GM19324 (cell line): ENCODE measurements around the gene NKX2-2.

Experiments
- ATAC-seq: cut with Tn5 transposase; IDR thresholded peaks from one replicate; pipeline ENCODE4 v1.9.1; 2021; ENCODE audit warnings: mild to moderate bottlenecking, moderate library complexity; ENCODE audit not compliant: unreplicated experiment, low FRiP score

NKX2-2 gene

GRCh38 chr20:21522481-21523280, 8.8 kb upstream of the NKX2-2 start:
- ATAC-seq: no peak

GRCh38 chr20:21521596-21522480, 8.0 kb upstream of the NKX2-2 start:
- ATAC-seq: no peak

DNA sequence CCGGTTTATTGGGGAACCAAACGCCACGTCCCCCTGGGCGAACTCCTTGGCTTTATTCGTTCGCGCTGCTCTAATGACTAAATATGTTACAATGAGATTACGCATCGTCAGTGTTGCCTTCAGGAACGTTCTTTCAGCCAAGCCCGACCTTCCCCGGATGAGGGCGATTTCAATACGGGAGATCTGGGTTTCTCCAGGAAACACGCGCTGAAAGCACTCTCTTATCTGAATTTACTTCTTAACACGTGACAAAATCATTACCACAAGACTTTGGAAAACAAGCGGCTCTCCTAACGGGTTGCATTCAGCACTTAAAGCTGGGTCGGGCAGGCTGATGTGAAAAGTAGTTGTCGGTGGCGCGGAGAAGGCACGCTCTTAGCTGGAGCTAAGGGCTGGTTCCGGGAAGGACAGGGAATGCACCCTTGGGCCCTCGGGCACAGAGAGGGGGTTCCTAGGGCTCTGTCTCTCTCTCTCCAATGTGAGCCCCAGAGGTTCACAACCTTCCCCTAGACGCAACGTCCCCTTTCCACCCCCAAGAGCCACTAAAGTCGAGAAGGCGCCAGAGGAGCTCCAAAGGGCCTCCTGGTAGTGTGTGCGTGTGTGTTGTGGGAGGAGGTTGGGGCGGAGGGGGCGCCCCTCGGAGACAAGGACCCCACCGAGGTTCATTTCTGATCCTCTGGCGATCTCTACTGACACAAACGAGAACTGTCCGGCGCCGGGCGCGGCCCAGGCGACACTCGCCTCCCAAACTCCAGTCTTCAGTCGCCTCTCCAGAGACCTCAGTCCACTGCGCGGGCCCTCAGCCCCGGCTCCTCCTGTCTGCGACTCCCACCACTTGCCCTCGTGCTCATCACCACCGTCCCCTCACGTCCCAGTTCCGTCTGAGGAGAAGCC, 7.1 kb upstream of the NKX2-2 start:
- ATAC-seq: no peak

DNA sequence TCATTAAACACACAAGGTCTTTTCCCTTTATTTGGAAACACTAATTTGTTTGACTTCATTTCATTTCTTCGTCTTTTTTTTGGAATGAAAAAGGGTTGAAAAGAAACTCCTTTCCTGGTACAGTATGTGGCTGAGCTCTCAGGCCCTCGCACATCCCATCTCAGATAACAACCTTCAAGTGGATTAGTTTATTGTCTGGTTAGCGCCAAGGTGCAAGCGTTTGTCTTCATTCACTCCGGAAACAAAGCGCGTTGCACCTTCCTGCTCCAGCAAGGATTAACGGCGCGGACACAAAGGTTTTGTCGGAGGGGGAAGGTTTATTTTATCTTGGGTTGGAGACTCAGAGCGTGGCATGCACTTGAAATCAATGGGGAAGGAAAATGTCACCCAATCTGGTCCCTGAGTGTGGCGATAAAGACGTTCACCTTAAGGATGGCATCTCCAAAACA, 5.3 kb upstream of the NKX2-2 start:
- ATAC-seq: no peak

DNA sequence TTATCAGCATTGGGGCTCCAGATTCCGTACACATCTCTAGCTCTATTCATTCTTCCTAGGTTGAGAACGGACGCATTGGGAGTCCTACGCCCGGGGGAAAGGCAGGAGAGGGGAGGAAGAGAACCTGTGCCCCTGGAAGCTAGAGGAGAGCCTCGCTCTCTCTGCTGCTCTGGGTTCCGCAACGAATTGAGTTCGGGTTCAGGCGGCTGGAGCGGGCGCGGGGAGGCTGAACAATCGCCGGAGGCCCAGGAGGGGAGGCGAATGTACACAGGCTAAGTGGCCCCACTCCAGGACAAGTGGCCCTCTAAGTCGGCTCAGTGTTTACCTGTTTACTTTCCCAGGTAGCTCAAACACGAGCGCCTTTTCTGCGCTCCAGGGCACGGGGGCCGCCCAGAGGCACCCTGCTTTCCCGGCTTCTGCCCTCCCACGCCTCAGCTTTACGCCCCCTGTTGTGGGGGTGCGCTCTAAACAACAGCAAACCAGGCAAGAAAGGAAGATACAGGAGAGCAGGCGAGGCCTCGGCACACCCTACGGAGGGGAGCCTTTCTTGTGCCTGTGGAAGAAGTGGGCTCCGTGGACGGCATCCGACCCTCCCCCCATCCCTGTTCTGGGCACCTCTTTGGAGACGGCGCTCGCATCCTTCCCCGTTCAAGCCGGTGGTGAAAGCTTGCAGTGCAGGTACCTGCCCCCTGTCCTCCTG, 4.6 kb upstream of the NKX2-2 start:
- ATAC-seq: no peak

DNA sequence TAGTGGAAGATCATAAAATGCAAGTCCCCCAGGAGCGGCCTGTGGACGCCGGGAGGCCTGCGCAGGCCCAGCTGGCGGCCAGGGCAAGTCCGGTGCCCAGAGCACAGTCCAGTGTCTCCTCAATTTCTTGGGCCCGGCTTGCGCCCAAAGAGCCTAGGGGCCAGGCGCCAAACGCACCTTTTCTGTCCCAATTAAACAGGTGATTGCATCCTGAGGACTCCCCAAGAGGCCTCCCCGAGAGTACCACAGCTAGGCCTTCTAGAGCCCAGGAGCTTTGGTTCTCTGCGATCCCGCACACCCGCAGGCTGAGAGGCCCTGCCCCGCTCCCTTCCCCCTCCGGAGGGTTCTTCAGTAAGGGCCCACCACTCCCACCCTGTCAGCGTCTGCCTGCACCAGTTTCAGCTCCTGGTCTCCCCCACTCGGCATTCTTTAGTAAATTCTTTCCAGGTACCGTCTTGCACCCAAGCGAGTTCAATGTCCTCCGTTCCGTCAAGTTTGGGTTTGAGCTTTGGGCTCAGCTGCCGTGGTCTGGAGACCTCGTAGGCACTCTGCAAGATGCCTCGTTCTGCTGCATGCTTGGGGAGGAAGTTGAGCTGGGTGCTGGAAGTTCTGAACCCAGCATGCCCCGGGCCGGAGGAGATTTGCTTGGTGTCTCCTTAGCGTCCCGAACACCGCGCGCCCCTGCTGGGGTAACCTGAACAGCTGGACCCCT, 3.9 kb upstream of the NKX2-2 start:
- no peak for ATAC-seq

- no peak for ATAC-seq
These were observed 3.1 kb upstream of the NKX2-2 start for GRCh38 chr20:21516861-21517565.

DNA sequence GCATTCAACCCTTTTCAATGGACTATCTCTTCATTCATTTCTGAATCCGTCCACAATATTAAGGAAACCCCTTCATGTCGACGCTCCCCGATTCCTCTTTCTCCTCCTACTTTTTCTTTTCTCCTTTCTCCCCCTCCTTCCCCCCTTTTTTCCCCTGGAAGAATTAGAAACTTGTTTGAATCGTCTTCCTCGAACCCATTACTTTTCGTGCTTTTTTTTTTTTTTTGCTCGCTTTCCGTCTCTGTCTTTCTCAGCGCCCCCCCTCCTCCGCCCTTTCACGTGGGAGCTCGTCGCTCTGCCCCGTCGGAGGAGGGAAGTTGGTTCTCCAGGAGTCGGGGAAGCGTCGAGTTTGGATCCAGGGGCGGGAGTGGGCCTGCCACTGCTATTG, 2.3 kb upstream of the NKX2-2 start:
- ATAC-seq: no peak

DNA sequence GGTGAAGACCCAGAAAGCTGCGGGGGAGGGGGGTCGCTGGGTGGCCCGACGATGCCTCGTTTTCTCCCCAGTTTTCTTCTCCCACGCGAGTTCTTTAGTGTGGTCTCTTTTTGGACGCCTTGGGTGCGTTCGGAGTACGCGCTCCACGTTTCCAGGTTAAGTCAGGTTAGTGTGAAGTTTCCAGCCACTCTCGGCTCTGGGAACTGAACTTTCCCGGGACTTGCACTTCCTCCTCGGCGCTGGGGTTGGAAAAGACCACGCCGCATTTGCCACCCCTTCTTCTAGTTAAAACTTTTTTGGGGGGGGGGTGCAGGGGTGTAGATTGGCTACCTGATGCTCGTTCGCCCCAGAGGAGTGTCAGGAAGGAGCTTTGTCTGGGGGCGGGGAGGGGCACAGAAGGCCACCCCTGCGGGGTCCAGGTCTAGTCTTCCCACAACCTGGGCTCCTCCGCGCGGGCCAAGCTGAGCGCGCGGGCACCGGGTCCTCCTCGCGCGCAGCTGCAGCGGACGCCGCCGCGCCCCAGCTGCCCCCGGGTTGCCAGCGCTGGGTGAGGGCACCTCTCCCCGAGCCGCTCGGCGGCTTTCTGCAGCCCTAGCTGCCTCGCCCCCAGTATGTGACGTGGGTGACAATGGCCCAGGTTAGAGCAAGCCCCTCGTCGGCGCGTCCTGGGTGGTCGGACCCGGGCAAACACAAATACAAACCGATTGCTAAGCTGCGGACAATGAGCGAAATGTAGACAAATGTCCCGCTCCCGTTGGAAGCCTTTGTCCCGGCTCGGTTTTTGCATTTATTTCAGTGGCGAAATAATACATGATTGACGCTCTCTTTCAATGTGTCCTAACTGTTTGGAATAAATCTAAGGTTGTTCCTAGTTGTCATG, 1.7 kb upstream of the NKX2-2 start:
- ATAC-seq: no peak

GRCh38 chr20:21514553-21515251, 838 bp upstream of the NKX2-2 start:
- no peak for ATAC-seq

GRCh38 chr20:21513181-21513663, 642 bp downstream of the NKX2-2 start:
- no peak for ATAC-seq

DNA sequence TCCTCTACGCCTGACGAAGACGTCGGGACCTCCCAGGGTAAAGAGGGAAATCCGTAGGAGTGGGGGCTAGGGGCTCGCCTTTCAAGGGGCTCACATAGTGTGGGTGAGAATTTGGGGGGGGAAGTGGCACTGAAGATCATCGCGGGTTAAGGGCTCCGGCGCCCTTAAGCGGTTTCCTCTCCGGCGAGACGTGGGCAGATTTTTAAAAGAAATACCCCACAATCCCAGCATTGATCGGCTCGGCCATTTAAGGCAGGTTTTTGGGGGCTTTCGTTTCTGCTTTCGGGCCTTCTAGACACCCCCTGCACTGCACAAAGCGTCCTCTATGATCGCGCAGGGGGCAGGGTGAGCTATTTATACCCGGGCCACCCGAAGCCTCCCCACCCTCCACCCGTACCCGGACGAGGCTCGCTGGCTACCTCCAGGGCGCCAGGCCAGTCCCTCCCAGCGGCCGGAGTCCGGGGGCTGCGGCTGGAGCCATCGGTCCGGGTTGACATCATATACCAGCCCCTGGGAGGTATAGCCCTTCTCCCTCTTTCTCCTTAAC, 1.2 kb downstream of the NKX2-2 start:
- ATAC-seq: no peak

DNA sequence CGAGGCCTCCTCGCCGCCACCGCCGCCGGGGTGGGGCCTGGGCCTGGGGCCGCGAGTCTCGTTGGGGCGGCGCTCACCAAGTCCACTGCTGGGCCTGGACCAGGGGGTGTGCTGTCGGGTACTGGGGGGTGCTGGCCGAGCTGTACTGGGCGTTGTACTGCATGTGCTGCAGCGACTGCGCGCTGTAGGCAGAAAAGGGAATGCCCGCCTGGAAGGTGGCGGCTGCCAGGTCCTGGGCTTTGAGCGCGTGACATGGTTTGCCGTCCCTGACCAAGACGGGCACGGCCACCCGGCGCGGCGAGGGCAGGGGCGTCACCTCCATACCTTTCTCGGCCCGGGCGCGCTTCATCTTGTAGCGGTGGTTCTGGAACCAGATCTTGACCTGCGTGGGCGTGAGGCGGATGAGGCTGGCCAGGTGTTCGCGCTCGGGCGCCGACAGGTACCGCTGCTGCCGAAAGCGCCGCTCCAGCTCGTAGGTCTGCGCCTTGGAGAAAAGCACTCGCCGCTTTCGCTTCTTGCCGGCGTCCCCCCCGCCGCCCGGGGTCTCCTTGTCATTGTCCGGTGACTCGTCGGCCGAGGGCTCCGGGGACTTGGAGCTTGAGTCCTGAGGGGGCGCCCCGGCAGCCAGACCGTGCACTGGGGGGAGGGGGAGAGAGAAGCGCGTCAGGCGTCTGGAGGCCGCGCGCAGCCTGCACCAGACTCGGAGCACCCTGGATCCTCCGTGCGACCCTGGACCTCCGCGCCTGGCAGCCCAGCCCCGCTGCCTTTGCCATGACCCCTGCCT, 1.8 kb downstream of the NKX2-2 start:
- ATAC-seq: no peak

DNA sequence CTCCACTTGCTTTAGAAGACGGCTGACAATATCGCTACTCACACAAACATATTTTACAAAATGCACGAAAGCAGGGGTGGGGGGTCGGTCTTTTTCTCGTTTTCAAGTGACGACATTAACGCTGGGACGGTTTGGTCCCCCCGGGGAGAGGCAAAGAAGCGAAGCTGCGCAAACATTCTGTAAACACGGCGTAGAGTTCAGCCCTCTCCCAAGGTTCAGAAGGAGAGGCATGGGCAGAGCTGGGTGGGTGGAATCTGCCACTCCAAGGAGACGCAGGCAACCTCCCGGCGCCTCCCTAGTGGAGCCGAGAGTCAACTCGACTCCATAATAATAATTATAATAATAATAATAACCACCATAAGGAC, 2.4 kb downstream of the NKX2-2 start:
- no peak for ATAC-seq

DNA sequence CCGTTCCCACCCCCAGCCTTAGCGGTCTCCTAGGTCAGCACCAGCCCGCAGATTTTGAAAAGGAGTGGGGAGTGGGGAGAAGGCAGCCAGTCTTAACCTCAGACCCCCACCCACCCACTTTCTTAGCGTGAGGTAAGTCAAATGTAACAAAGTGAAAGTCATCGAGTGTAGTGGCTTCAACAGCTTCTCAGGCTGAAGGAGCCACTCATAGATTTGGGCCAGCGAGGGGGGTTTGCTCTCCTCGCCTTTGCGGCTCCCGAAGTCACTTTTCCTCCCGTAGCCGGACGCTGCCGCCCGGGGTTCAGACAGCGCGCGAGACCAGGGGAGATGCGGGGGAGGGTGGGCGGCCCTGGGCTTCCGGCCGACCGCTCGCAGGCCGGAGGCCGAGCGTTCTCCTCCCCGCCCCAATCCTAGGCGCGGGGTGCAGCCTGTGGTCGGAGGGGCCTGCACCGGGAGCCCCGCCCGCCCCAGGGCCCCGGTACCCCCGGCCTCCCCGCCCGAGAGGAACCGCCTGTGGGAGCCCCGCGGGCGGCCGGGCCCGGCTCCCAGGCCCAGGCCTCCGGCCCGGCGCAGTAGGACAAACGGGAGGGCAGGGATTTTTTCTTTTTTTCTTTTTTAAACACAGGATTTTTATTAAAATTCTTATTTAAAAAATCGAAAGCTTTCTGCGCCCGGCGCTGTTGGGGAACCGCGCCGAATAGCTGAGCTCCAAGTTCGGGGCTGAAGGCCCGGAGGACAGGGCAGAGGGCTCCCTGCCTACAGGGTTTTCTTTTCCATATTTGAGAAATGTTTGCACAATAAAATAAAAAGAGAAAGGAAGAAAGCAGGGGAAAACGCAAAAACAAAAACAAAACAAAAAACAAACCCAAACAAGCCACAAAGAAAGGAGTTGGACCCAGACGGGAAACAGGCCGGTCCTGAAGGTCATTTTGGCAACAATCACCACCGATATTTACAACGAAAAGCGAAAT, 3.2 kb downstream of the NKX2-2 start:
- no peak for ATAC-seq
